ENCODE measurements around the gene FAM83G. TPM values are rescaled to one million over a fixed set of nuclear protein-coding genes. Genes with fewer than 3 reads are reported as not detected.
"Not testable (repeated sequence)": the region's sequence is repeated elsewhere in the genome, so short reads cannot be mapped to it uniquely, and the experiment has no call there.

FAM83G gene
- polyA plus RNA-seq, 1 of the 3 experiments (the other 2 are of a cell fraction): 6.5 TPM

- H4K20me1 ChIP-seq (ENCODE audit: insufficient read depth); H3K79me2 ChIP-seq (ENCODE audit: insufficient read depth); CTCF ChIA-PET; H3K9me2 ChIP-seq; H3F3A ChIP-seq (replicated peaks; ENCODE audit: insufficient read depth); H3K4me1 ChIP-seq (ENCODE audit: control insufficient read depth in 1 of 2, insufficient read depth in 2 of 2, low read depth in 1 of 2, low read length in 1 of 2); H3K9ac ChIP-seq; POLR2A ChIA-PET; H3K27ac ChIP-seq (ENCODE audit: low read depth in 2 of 2, low read length in 1 of 2); DNase-seq; H3K4me2 ChIP-seq; H3K27me3 ChIP-seq (ENCODE audit: insufficient read depth); H3K36me3 ChIP-seq (replicated peaks in 1 of 2; ENCODE audit: control insufficient read depth in 1 of 2, insufficient read depth in 2 of 2, low read length in 1 of 2); H3K4me3 ChIP-seq (ENCODE audit: low read depth in 2 of 2, low read length in 1 of 2); H3K9me3 ChIP-seq; H2AFZ ChIP-seq (ENCODE audit: low read depth): not testable (repeated sequence)
- WGBS (ENCODE audit: low lambda C conversion rate): no CpG with 5 or more reads among the region's 12 CpGs
These were observed 42.3 kb upstream of the FAM83G start, which contains the start of gene GRAP for GRCh38 chr17:19046782-19047375. TSS of gene GRAP (minus strand) at chr17:19046957. CDS start at chr17:19046926, 31 bp downstream.

- CTCF ChIA-PET; H2AFZ ChIP-seq (ENCODE audit: low read depth); H3K36me3 ChIP-seq (replicated peaks in 1 of 2; ENCODE audit: control insufficient read depth in 1 of 2, insufficient read depth in 2 of 2, low read length in 1 of 2); POLR2A ChIA-PET; H3K79me2 ChIP-seq (ENCODE audit: insufficient read depth); H3K4me3 ChIP-seq (ENCODE audit: low read depth in 2 of 2, low read length in 1 of 2); H3K27me3 ChIP-seq (ENCODE audit: insufficient read depth); H3F3A ChIP-seq (replicated peaks; ENCODE audit: insufficient read depth); H3K9me3 ChIP-seq; H3K4me1 ChIP-seq (ENCODE audit: control insufficient read depth in 1 of 2, insufficient read depth in 2 of 2, low read depth in 1 of 2, low read length in 1 of 2); H3K27ac ChIP-seq (ENCODE audit: low read depth in 2 of 2, low read length in 1 of 2); H3K4me2 ChIP-seq; H4K20me1 ChIP-seq (ENCODE audit: insufficient read depth); H3K9me2 ChIP-seq; DNase-seq; H3K9ac ChIP-seq: not testable (repeated sequence)
- no CpG with 5 or more reads among the region's 9 CpGs for WGBS (ENCODE audit: low lambda C conversion rate)
These were observed 40.1 kb upstream of the FAM83G start for GRCh38 chr17:19044643-19045042.

- H3K36me3 ChIP-seq (replicated peaks in 1 of 2; ENCODE audit: control insufficient read depth in 1 of 2, insufficient read depth in 2 of 2, low read length in 1 of 2); H3F3A ChIP-seq (replicated peaks; ENCODE audit: insufficient read depth); H3K9ac ChIP-seq; H4K20me1 ChIP-seq (ENCODE audit: insufficient read depth); H3K9me3 ChIP-seq; H3K27me3 ChIP-seq (ENCODE audit: insufficient read depth); DNase-seq; H3K4me2 ChIP-seq; H3K4me3 ChIP-seq (ENCODE audit: low read depth in 2 of 2, low read length in 1 of 2); H3K27ac ChIP-seq (ENCODE audit: low read depth in 2 of 2, low read length in 1 of 2); H3K9me2 ChIP-seq; H3K4me1 ChIP-seq (ENCODE audit: control insufficient read depth in 1 of 2, insufficient read depth in 2 of 2, low read depth in 1 of 2, low read length in 1 of 2); CTCF ChIA-PET; H3K79me2 ChIP-seq (ENCODE audit: insufficient read depth); POLR2A ChIA-PET; H2AFZ ChIP-seq (ENCODE audit: low read depth): not testable (repeated sequence)
- no CpG with 5 or more reads among the region's 8 CpGs for WGBS (ENCODE audit: low lambda C conversion rate)
These were observed 38.5 kb upstream of the FAM83G start for GRCh38 chr17:19043032-19043431.

GRCh38 chr17:19042369-19042768, 37.8 kb upstream of the FAM83G start:
- no CpG with 5 or more reads among the region's 14 CpGs for WGBS (ENCODE audit: low lambda C conversion rate)
- H3K27me3 ChIP-seq (ENCODE audit: insufficient read depth); H3K9ac ChIP-seq; H3K4me3 ChIP-seq (ENCODE audit: low read depth in 2 of 2, low read length in 1 of 2); H3K79me2 ChIP-seq (ENCODE audit: insufficient read depth); H3K9me2 ChIP-seq; H3K27ac ChIP-seq (ENCODE audit: low read depth in 2 of 2, low read length in 1 of 2); H3K9me3 ChIP-seq; CTCF ChIA-PET; H2AFZ ChIP-seq (ENCODE audit: low read depth); DNase-seq; H4K20me1 ChIP-seq (ENCODE audit: insufficient read depth); H3F3A ChIP-seq (replicated peaks; ENCODE audit: insufficient read depth); H3K4me2 ChIP-seq; POLR2A ChIA-PET; H3K4me1 ChIP-seq (ENCODE audit: control insufficient read depth in 1 of 2, insufficient read depth in 2 of 2, low read depth in 1 of 2, low read length in 1 of 2); H3K36me3 ChIP-seq (replicated peaks in 1 of 2; ENCODE audit: control insufficient read depth in 1 of 2, insufficient read depth in 2 of 2, low read length in 1 of 2): not testable (repeated sequence)

- DNase-seq; H3K9ac ChIP-seq; H3K36me3 ChIP-seq (replicated peaks in 1 of 2; ENCODE audit: control insufficient read depth in 1 of 2, insufficient read depth in 2 of 2, low read length in 1 of 2); H3K9me2 ChIP-seq; H3K4me1 ChIP-seq (ENCODE audit: control insufficient read depth in 1 of 2, insufficient read depth in 2 of 2, low read depth in 1 of 2, low read length in 1 of 2); CTCF ChIA-PET; H3K4me2 ChIP-seq; H3K27ac ChIP-seq (ENCODE audit: low read depth in 2 of 2, low read length in 1 of 2); H3K9me3 ChIP-seq; H3K79me2 ChIP-seq (ENCODE audit: insufficient read depth); H3F3A ChIP-seq (replicated peaks; ENCODE audit: insufficient read depth); H3K4me3 ChIP-seq (ENCODE audit: low read depth in 2 of 2, low read length in 1 of 2); H4K20me1 ChIP-seq (ENCODE audit: insufficient read depth); H2AFZ ChIP-seq (ENCODE audit: low read depth); POLR2A ChIA-PET; H3K27me3 ChIP-seq (ENCODE audit: insufficient read depth): not testable (repeated sequence)
- 83% methylated on average over 2 of the region's 10 CpGs for WGBS (ENCODE audit: low lambda C conversion rate)
These were observed 37.3 kb upstream of the FAM83G start for GRCh38 chr17:19041871-19042270.

GRCh38 chr17:19040350-19040749, 35.8 kb upstream of the FAM83G start:
- H3K4me3 ChIP-seq (ENCODE audit: low read depth in 2 of 2, low read length in 1 of 2); H3F3A ChIP-seq (replicated peaks; ENCODE audit: insufficient read depth); H3K9me3 ChIP-seq; H3K27me3 ChIP-seq (ENCODE audit: insufficient read depth); H4K20me1 ChIP-seq (ENCODE audit: insufficient read depth); H3K4me2 ChIP-seq; H2AFZ ChIP-seq (ENCODE audit: low read depth); H3K27ac ChIP-seq (ENCODE audit: low read depth in 2 of 2, low read length in 1 of 2); POLR2A ChIA-PET; CTCF ChIA-PET; H3K4me1 ChIP-seq (ENCODE audit: control insufficient read depth in 1 of 2, insufficient read depth in 2 of 2, low read depth in 1 of 2, low read length in 1 of 2); H3K36me3 ChIP-seq (replicated peaks in 1 of 2; ENCODE audit: control insufficient read depth in 1 of 2, insufficient read depth in 2 of 2, low read length in 1 of 2); H3K9me2 ChIP-seq; H3K79me2 ChIP-seq (ENCODE audit: insufficient read depth); H3K9ac ChIP-seq; DNase-seq: not testable (repeated sequence)
- no CpG with 5 or more reads among the region's 9 CpGs for WGBS (ENCODE audit: low lambda C conversion rate)

GRCh38 chr17:19038730-19039129, 34.2 kb upstream of the FAM83G start:
- no CpG with 5 or more reads among the region's 12 CpGs for WGBS (ENCODE audit: low lambda C conversion rate)
- H3K36me3 ChIP-seq (replicated peaks in 1 of 2; ENCODE audit: control insufficient read depth in 1 of 2, insufficient read depth in 2 of 2, low read length in 1 of 2); H4K20me1 ChIP-seq (ENCODE audit: insufficient read depth); DNase-seq; H3K79me2 ChIP-seq (ENCODE audit: insufficient read depth); H3K4me3 ChIP-seq (ENCODE audit: low read depth in 2 of 2, low read length in 1 of 2); H3K4me2 ChIP-seq; H3K9me3 ChIP-seq; H3K4me1 ChIP-seq (ENCODE audit: control insufficient read depth in 1 of 2, insufficient read depth in 2 of 2, low read depth in 1 of 2, low read length in 1 of 2); H3K27me3 ChIP-seq (ENCODE audit: insufficient read depth); H3K9me2 ChIP-seq; H3F3A ChIP-seq (replicated peaks; ENCODE audit: insufficient read depth); POLR2A ChIA-PET; H3K27ac ChIP-seq (ENCODE audit: low read depth in 2 of 2, low read length in 1 of 2); H3K9ac ChIP-seq; CTCF ChIA-PET; H2AFZ ChIP-seq (ENCODE audit: low read depth): not testable (repeated sequence)

All from SK-N-SH (cell line).